HG03103 (cell line): Measurements from ENCODE around the gene ACKR3.
A peak's percentile ranks its signal among the peaks of the same experiment; 100 is the strongest.

Source experiments
- ATAC-seq: cut with Tn5 transposase; IDR thresholded peaks from one replicate; pipeline ENCODE4 v1.9.1; 2021; ENCODE audit warnings: low read depth; ENCODE audit not compliant: unreplicated experiment

Gene ACKR3

DNA sequence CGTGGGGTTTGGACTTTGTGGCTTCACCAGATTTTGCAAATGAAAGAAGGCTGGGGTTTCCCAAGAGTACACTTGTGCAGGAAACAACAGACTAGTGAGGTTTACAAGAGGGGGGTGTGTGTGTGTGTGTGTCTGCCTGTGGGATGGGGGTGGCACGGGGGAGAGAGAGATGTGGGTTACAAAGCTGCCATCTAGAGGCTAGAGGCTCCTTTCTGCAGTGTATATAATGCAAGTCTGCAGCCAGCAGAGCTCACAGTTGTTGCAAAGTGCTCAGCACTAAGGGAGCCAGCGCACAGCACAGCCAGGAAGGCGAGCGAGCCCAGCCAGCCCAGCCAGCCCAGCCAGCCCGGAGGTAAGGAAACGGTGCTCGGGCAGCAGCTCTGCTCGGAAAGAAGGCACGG, at the start of gene ACKR3:
Gene ACKR3, plus strand, starts transcription at position 253 of the 401 bp plus-strand sequence. CDS start 10,641 bp downstream, outside the sequence.
- ATAC-seq = peak; percentile 63

DNA sequence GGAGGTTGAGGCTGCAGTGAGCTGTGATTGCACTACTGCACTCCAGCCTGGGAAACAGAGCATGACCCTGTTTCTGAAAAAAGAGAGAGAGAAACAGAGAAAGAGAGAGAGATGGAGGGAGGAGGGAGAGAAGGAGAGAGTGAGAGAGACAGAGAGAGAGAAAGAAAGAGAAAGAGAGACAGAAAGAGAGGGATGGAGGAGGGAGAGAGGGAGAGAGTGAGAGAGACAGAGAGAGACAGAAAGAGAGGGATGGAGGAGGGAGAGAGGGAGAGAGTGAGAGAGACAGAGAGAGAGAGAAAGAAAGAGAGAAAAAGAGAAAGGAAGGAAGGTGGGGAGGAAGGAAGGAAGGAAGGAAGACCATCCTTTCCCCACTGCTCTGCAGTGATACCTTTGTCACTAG, 48.1 kb upstream of the ACKR3 start:
- no peak for ATAC-seq

DNA sequence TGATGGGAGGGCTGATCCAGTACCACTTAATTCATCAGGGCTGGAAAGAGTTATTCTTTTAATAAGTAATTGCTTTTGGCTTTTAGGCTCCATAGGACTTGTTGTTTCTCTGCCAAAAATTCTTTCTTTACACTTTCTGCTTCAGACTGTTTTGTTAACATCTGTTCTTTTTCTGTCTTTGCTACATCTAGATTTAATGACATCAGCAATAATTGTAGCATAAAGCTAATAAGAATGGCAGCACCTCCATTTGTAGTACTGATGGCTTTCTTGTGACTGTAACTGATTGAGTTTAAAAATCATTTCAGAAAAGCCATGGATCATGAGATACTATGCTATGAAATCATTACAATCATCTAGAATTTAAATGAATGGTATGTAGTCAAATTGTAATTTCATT, 46.4 kb upstream of the ACKR3 start:
- ATAC-seq = no peak

GRCh38 chr2:236525411-236525997, 44.1 kb upstream of the ACKR3 start:
- ATAC-seq = no peak

DNA sequence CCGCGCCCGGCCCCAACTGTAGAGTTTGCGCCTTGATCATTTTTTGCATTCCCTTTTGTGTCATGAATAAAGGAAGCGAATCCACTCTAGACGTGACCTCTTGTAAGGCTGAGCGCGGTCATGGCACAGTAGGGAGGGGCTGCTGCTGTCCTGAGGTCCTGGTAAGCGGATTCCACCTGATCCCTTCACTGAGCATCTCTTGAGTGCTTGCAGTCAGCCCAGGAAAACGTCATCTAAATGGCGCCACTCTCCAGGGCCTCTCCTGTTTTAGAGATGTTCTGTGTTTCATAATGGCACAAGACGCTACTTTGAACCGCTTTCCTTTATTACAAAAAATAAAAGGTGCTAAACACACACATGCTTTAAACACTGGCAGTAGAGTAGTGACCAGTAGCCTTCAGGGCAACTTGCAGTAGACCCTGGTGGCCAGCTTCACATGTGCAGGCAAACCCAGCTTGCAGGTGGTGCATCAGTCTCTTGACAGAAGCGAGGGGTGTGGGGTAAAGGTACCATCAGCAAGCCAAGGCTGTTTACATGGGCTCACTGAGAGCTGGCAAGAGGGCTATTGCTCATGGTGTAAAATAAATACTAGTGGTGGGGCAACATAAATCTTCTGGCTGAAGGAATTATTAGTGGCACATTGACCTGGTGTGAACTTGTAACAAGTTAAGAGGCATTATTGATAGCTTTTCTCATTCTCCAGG, 43.0 kb upstream of the ACKR3 start:
- ATAC-seq = no peak

GRCh38 chr2:236527159-236527630, 42.4 kb upstream of the ACKR3 start:
- ATAC-seq = no peak

DNA sequence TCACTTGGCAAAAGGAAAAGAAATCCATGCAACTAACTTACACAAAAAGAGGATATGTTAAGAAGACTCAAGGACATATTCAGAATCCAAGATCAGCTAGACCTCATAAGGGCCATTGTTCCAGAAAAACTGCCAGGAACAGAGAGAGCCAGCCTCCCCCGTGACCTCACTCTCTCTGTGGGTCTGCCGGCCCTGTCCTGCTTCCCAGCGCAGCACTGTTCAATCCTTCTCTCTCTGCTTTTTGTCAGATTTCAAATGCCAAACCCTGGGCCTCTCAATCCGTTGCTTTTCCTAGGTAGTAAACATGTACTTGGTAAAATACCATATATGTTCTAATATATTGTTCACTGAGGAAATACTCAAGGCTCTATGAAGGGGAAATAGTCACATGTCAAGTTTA, 40.0 kb upstream of the ACKR3 start:
- no peak for ATAC-seq

GRCh38 chr2:236530512-236530911, 39.1 kb upstream of the ACKR3 start:
- ATAC-seq = no peak

GRCh38 chr2:236531195-236531594, 38.4 kb upstream of the ACKR3 start:
- no peak for ATAC-seq

DNA sequence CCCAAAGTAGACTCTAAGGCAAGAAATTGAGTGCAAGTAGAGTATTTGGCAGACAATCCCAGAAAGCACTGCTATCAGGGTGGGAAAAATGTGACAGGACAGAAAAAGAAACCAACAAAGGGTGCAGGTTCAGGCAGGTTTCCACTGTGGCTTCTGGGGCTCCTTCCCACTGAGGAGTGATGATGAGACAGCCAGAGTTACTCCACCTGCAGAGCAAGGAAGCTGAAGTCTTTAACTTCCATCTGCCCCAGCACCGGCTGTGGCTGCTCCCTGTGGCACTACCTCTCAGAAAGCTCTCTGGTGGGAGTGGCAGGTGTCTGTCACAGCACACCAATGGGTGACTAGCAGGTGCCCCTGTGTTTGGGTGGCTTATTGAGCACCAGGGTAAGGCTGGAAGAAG, 37.6 kb upstream of the ACKR3 start:
- ATAC-seq = no peak

- no peak for ATAC-seq
Measured at GRCh38 chr2:236533343-236533742, 36.3 kb upstream of the ACKR3 start.

GRCh38 chr2:236535024-236535423, 34.6 kb upstream of the ACKR3 start:
- no peak for ATAC-seq

DNA sequence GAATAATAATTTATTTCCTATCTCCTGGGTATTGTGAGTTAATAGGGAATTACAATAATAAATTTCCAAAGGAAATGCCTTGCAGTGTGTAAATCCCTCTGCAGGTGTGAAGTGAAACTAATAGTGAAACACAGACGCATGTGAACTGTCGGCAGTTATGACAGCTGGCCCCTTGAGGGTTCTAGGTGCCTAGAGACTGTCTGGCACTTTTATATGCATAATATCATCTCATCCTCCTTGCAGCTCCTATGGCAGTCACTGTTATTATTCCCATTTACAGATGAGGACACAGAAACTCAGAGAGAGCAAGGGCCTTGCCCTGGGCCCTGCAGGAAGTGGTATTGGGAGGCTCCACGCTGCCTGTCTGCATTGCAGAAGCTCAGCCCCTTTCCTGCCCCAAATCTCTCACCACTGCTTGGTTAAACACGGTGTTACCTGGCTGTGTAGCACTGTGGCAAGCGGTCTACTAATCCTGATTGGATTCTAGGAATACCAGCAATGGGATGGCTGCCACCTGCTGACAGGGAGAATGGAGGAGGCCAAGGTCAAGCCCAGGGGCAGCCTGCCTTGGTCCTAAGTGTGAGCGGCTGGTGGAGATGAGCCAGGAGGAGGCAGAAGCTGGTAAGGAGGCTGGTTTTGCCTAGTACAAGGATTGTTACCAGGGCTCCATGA, 32.8 kb upstream of the ACKR3 start:
- ATAC-seq = peak; percentile 60

DNA sequence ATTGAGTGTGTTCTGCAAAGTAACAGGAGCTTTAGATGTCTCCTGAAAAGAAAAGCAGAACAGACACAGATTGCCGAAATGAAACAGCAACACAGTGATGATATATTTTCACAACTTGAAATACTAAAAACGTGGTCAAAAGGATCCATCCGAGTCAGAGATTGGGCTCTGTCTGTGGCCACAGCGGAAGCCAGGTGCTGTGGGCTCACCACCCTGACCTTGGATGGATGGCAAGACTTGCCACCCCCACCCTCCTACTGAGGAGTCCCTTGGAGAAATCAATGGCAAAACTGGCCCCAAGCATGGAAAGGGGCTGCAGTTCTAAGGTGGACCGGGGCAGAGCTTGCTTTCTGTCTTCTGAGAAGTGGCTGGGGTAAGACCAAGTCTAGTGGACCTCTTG, 31.4 kb upstream of the ACKR3 start:
- no peak for ATAC-seq

- ATAC-seq = no peak
Measured at GRCh38 chr2:236541008-236541562, 28.5 kb upstream of the ACKR3 start.

DNA sequence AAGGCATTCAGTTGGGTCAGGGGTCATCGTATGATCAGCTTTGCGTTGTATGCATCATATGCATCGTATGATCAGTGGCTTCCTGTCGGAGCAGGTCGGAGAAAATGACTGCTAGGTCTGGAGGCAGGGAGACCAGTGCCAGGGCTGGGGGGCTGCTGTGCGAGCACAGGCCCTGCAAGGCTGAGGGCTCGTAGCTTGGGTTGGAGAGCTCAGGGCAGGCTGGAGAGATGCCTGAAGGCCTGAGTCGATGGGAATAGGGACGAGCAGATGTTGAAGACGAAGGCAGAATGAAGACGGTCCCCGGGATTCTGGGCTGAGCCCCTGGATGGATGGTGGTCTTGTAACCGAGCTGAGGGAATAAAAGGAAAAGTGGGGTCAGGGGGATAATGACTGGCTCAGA, 25.3 kb upstream of the ACKR3 start:
- ATAC-seq = no peak

GRCh38 chr2:236545248-236545658, 24.4 kb upstream of the ACKR3 start:
- peak; percentile 57 for ATAC-seq

DNA sequence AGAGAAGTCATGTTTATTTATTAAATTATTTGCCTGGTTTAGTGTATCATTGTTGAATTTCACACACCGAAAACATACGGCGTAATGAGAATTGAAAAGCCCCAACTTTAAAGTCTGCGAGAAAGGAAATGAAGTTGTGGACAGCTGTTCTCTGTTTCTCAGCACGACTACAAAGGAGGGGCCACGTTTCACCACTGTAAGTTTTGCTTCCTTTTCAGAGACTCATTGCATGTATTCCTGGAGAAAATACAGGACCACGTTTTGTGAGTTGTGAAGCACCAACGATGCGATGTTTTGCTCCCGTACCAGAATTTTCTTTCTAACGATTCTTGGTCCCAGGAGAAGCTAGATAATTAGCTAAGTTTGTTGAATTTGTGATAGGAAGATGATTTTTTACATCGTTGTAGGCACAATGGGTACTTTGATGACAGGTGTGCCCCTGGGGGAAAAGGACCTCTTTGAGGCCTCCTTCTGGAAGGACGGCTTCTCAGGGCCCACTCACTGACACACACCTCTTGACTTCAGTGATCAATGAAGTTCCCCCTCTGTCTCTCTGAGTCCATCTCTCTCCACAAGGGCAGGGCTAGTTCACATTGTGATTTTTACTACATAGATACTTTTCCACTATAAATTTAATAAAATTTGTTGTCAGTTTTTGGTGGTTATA, 23.7 kb upstream of the ACKR3 start:
- ATAC-seq = peak; percentile 65

DNA sequence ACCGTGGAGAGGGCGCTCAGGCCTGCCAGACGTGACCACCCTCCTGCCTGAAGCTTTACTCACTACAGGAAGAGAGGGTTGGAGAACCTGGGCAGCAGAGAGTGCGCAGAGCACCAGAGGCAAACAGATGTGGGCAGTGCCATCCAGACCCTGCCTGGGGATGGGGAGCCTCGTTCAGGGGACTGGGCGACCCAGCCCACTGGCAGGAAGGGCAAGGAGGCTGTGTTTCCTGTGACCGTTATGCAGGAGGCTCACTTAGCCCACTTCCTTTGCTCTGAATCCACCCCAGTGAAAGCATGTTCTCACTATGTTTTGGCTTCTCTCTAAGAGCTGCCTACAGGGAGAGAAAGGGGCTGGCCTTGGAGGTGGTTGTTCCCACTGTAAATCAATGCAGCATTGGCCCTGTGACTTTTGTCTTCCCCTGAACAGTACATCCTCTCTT, 23.0 kb upstream of the ACKR3 start:
- ATAC-seq = no peak

GRCh38 chr2:236547725-236548124, 21.9 kb upstream of the ACKR3 start:
- no peak for ATAC-seq
